ENCODE data around the gene MAST4.

DNA sequence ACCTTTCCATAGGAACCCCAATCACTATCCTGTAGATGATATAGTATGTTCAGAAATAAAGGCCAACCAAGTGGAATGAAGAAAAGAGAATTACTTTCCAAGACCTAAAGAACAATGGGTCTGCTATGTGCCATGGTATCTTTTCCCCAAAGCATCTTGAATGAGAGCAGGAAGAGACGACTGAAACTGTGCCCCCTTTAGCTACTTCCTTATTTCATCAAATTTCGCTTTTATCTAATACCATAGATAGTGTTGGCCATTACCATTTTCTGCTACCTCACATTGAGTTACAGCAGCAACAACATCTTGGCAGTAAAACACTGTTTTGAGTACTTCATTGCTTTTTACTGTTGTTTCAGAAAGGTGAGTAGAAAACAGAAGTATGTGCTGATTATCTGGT is 333.8 kb downstream of the MAST4 start:
- no peak for TF ChIP-seq POLR2A (IDR thresholded peaks at IDR 0.05)
- TF ChIP-seq, protein P1, sequence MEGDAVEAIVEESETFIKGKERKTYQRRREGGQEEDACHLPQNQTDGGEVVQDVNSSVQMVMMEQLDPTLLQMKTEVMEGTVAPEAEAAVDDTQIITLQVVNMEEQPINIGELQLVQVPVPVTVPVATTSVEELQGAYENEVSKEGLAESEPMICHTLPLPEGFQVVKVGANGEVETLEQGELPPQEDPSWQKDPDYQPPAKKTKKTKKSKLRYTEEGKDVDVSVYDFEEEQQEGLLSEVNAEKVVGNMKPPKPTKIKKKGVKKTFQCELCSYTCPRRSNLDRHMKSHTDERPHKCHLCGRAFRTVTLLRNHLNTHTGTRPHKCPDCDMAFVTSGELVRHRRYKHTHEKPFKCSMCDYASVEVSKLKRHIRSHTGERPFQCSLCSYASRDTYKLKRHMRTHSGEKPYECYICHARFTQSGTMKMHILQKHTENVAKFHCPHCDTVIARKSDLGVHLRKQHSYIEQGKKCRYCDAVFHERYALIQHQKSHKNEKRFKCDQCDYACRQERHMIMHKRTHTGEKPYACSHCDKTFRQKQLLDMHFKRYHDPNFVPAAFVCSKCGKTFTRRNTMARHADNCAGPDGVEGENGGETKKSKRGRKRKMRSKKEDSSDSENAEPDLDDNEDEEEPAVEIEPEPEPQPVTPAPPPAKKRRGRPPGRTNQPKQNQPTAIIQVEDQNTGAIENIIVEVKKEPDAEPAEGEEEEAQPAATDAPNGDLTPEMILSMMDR (IDR thresholded peaks at IDR 0.05): no peak
- no peak for TF ChIP-seq EP300 (IDR thresholded peaks at IDR 0.05)

Data from tibial nerve (tissue), 4 donors.